GM18951 (cell line): ENCODE data around the gene TJP3.

Source experiments
- POLR2A ChIP-seq: IDR thresholded peaks from 4 replicates; pipeline ENCODE4 v1.6.1; 2011; ENCODE audit warnings: mild to moderate bottlenecking; ENCODE audit not compliant: insufficient read length, insufficient read depth; ENCODE audit errors: extremely low read depth
- in situ Hi-C: fragments of 300-500 bp; cut with MboI; formaldehyde crosslinking; loops from one replicate; pipeline ENCODE4 v1.12.0; 2022; ENCODE audit warnings: low sequenced_read_pairs, mixed read lengths, inconsistent platforms; ENCODE audit not compliant: unreplicated experiment

TJP3 gene

DNA sequence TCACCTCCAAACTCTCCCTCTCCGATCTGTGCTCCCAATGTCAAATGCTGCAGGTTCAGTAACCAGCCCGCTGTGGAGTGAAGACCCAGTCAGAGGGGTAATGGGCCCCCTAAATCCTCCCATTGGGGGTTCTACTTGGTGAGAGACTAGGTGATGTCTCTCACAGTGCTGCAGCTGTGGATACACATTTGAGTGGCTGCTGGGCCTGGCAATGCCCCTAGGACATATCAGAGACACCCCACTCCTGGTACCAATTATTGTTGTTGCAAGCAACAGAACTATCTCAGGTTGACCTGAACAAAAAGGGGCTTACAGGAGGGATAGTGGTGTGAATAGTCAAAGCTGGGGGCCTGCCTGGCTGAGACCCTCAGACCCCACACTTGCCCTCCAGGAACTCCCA, 73.4 kb downstream of the TJP3 start:
- in situ Hi-C loops: no loop called here
- no peak for TF ChIP-seq POLR2A

DNA sequence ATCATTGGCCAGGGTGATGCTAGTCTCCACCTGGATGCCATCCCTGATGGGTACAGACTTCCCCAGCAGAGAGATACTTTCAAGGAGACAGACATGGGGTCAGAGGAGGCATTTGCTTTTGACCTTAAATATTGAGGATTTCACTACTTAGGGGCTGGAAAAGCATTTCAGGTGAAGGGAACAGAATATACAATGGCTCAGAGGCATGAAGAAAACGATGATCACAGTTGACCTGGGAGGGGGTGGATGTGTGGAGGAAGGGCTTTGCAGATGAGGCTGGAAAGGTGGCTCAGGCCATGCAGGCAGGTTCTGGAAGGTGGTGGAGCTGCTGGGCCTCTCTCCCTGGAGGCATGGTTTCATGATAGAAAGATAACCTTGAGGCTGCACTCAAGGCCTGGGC, 74.1 kb downstream of the TJP3 start:
- no peak for TF ChIP-seq POLR2A
- in situ Hi-C loops: no loop called here

DNA sequence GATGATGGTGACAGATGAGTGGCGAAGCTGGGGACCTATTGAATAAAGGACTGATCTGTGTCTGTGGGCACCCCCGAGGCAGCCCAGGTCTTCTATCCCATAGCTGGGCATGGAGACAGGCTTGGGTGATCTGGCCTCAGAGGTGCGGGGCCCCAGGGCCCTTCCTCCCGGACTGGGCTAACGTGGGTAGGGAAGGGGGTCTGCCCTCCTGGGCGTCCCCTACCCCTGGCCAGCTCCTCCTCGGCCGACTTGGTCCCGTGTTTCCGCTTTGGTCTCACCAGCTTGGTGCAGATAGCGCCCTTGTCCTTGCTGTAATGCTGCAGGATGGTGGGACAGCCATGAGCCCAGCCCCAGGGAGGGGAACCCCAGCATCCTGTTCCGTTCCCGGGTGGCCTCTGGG, 74.7 kb downstream of the TJP3 start:
- in situ Hi-C loops: no loop called here
- no peak for TF ChIP-seq POLR2A

DNA sequence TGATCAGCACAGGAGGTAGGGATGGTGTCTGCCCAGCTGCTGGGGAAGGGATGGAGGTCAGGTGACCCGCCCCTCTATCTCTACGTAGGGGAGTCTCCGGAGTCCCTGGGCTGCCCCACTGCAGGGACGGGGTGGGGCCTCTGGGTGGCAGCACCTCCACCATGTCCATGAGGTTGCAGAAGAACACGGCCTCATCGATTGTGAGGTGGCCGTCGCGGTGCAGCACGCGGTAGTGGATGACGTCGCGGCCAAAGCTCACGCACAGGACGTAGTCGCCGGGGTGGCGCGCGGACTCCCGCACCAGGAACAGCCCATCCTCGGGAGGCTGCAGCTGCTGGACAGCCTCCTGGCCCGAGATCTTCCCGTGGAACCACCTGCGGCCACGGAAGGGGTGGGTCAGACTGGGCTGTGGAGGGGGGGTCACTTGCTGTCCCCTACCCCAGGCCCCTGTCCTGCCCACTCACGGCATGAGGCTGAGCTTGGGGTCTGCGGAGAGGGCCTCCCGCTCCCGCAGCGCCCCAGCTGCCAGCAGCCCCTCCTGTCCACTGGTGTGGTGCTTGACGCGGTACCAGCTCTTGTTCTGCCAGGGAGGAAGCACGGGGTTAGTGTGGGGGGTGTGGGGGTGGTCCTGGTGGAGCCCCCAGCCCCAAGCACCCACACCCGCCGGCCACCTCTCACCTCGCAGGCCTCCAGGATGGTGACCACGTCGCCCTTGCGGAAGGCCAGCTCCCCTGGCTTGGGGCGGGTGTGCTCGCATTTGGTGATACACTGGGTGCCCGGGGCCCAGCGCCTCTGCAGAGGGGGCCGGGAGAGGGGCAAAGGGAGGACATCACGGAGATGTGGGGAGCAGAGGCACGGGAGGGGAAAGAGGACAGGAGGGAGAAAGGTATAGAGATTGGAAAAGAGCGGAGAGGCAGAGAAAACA, 75.7 kb downstream of the TJP3 start:
- no peak for TF ChIP-seq POLR2A
- in situ Hi-C loops: no loop called here

DNA sequence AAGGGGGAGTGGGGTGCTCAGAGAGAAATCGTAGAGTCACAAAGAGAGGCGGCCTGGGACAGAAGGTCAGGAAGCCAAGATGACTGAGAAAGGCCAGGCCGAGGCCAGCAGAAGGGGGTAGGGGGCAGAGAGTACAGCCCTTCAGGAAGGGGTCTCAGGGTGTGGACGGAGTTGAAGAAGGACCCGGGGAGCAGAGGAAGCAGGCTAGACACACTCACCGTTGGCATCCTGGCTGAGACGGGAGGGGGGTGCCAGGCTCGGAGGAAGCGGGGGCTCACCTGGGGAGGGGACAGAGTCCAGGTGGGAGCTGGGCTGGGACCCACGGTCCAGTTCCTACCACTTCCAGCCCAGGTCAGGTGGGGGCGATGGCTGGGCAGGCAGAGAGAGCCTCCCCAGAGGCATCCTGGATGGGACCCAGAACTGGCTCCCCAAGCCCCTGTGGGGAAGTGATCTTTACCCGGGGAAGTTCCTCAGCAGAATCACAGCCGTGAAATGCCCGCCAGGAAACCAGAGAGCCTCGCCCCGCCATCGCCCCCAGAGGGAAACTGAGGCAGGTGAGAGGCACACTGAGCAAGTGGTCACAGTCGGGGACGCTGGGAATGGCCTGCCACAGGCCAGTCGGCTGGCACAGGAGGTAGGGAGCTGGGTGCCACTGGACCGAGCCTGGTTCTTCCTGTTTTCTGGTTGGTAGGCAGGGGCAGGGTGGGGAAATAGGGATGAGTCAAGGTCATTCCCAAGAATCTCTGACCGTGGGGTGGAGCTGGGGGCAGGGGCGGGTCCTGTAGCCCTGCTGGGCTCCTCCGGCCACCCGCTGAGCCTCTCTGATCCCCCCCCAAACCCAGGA, 76.6 kb downstream of the TJP3 start:
- no peak for TF ChIP-seq POLR2A

DNA sequence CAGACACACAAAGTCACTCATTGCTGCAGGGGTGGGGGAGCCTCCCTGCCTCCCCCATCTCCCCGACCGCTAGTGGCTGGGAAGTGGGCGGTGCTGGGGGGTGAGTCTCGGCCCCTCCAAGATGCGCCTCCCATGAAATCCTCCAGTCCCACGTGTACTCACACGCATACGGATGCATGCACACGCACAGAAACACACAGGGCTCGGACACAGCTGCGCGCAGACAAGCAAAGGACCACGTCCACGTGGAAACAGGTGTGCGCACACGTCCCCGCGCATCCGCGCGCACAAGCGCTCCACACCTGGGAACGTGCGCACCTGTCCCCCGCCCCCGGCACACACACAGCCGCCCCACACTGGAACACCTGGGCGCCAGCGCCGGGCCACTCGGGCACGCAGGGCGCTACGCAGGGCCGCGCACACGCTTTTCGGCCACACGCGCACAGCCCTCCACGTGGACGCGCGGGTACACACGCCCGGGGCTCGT, 77.3 kb downstream of the TJP3 start:
- no peak for TF ChIP-seq POLR2A
- in situ Hi-C loops: no loop called here

More for the DNA sequence above, 76.6 kb downstream of the TJP3 start:
- in situ Hi-C loops: no loop called here

DNA sequence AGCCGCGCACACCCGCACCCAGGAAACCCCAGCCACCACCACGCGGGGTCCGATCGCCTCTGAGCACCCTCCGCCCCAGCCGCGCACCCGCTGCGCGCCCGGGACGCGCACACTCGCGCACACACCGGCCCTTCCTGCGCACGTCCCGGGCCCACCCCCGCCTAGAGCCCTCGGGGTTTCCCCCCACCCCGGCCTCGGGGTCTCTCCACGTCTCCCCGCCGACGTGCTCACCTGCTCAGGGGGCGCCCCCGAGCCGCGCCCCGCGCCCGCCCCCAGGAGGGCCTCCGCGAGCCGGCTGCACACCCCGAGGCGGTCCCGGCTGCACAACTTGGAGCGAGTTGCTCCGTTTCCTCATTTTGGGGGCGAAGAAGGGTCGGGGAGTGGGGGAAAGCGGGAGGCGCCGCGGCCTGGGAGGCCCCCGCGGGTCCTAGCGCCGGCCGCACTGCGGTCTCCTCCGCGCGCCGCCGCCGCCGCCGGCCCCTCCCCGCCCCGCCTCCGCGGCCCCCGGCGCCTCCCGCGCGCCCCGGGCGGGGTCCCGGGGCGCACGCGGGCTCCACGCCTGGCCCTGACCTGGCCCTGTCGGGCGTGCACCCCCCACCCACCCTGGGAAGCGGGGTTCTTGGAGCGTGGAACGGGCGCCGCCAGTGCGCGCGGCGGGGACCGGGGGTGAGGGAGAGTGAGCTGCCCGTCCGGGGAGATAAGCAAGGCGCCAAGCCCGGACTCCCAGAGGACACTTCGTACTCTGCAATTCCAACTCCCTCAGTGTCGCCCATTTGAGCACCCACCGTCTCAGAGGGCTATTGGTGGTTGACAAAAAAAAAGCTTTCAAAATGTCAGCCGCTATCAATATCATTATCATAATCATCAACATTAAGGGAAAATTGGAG, 78.0 kb downstream of the TJP3 start, which contains the start of gene MATK:
TSS of gene MATK (minus strand) at position 444 of the 887 bp plus-strand sequence. CDS start 1,246 bp downstream, outside the sequence.
- in situ Hi-C loops: no loop called here
- no peak for TF ChIP-seq POLR2A

DNA sequence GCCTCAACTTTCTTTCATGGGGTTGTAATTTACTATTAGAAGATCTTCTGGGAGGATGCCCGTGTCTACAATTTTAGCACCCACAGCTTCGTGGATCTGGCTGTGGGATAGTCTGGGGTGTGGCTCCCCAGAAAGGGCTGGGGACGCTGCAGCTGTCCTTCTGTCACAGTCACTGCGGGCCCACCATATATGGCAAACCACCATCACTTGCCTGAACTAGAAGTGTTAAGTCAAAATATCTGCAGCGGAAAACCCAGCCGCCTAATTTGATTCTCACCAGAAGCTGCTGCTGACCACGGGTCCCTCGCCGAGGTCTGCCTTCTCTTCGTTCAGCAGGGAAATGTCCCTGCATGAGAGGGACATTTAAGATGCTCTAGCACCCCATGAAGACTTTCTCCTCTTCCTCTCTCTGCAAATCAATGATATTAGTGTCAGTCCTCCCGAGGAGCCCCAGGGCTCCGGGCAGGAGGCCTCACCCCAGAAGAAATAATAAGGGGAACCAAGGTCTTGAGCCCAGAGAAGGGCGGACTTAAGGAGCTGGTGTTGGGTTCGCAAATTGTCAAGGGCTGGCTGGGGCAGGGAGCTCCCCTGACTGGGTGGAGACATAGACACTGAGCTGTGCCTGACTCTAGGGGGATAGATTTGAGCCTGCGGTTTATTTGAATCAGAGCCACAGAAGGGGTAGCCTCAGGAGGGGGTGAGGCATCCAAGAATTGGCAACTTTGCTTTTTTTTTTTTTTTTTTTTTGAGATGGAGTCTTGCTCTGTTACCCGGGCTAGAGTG, 81.0 kb downstream of the TJP3 start:
- TF ChIP-seq POLR2A: no peak
- in situ Hi-C loops: no loop called here

DNA sequence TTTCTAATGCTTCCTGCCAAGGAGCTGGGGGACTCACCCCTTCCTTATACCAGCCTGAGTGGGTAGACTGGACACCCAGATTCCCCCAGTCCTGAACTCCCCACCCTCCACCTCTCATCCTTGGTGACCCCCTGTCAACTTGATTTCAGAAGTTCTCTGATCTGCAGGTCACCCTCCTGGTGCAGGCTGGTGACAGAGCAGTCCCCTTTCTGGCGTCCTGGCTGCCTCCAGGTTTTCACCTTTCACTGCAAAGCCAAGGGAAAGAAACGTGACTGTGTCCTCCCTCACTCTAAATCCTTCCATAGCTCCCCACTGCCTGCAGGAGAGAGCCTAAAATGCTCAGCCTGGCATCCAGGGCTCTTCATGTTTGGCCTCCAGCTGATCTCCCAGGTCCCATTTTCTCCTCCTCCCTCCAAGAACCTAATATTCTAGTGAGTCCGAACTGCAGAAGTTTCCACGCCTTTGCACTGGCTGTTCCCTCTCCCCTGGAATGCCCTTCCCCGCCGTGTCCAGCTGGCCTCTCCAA, 82.1 kb downstream of the TJP3 start:
- no peak for TF ChIP-seq POLR2A
- in situ Hi-C loops: no loop called here

DNA sequence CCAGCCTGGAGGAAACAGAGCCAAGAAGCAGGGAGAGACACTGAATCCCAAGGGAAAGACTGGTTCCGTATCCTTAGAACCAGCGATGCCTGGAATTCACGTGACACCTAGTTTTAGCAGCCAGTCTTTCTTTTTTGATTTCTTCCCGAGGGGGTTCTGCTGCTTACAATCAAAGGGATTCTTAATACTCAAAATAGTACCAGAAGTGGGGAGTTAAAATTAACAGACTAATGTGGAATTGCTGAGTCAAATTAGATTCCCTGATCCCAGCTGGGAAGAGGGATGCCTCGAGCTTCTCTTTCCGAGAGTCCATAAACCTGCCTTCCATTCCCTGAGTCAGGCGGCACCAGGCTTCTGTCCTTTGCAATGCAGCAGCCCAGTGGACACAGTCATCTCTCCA, 82.8 kb downstream of the TJP3 start:
- TF ChIP-seq POLR2A: no peak

DNA sequence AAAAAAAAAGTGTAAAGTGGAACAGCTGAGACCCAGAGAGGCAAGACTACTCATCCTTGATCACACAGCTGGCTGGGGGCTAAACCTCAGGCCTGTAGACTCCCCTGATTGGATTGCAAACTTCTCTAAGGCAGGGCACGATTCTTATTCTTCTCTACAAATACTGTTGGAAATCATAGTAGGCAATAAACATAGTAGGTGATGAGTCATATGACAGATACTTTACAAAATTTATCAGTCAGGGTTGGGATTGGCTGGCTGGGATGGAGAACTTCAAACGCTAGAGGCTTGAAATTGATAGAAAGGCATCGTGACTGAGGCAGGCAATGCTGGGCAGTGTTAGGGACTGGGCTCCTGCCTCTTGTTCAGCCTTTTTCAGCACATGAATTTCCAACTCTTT, 83.9 kb downstream of the TJP3 start:
- in situ Hi-C loops: no loop called here

More for the DNA sequence above, 82.8 kb downstream of the TJP3 start:
- in situ Hi-C loops: no loop called here

DNA sequence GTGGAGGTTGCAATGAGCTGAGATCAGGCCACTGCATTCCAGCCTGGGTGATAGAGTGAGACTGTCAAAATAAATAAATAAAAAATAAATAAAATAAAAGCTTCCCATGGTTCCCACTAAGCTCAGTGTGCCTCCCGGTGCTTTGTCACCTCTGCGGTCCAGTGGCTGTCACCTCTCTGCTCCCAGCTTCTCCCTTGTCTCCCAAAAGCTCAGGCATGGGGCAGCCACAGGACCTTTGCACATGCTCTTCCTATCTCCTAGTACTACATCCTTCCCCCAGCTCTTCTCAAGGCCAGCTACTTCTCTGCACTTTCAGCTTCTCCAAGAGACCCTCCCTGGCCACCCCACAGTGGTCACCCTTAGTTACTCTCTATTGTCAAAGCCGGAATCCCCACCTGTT, 85.6 kb downstream of the TJP3 start:
- in situ Hi-C loops: no loop called here
- TF ChIP-seq POLR2A: no peak

More for the DNA sequence above, 83.9 kb downstream of the TJP3 start:
- TF ChIP-seq POLR2A: no peak

DNA sequence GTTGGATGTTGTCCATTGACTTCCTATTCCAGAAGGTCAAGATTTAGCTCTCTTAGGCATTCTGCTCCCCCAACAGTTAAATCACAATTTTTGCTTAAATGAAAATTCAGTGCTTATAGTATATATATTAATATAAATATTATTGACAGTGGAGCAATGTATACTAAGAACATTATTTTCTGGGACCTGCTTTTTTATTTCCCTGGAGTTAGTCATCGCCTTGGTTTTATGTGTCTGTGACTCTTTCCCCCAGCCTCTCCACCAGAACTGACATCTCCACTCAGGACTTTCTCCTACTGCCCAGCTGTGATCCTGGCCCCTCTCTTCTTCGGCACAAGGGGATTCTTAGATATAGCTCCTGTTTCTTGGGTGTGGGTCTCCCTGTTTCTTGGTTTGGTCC, 88.2 kb downstream of the TJP3 start:
- no peak for TF ChIP-seq POLR2A
- in situ Hi-C loops: no loop called here
